ENCODE results near the gene EXOC8.

GRCh38 chr1:231334079-231334666, 3.5 kb downstream of the EXOC8 start:
- TF ChIP-seq RUNX1 (IDR thresholded peaks at IDR 0.05; ENCODE audit: low read depth) (no peak), CTCF (IDR thresholded peaks at IDR 0.05 in 2 of 3, conservative IDR thresholded peaks at IDR 0.05 in 1 of 3; ENCODE audit: insufficient read depth in 2 of 3, low read depth in 1 of 3, low read length in 3 of 3) (no peak), MYC (IDR thresholded peaks at IDR 0.05; ENCODE audit: low read depth, low read length) (no peak), MYC (CRISPR knock-in tag; IDR thresholded peaks at IDR 0.05; ENCODE audit: borderline replicate concordance, low read depth) (no peak), ARID4B (CRISPR knock-in tag; IDR thresholded peaks at IDR 0.05) (no peak)
- TF ChIP-seq, protein P1, sequence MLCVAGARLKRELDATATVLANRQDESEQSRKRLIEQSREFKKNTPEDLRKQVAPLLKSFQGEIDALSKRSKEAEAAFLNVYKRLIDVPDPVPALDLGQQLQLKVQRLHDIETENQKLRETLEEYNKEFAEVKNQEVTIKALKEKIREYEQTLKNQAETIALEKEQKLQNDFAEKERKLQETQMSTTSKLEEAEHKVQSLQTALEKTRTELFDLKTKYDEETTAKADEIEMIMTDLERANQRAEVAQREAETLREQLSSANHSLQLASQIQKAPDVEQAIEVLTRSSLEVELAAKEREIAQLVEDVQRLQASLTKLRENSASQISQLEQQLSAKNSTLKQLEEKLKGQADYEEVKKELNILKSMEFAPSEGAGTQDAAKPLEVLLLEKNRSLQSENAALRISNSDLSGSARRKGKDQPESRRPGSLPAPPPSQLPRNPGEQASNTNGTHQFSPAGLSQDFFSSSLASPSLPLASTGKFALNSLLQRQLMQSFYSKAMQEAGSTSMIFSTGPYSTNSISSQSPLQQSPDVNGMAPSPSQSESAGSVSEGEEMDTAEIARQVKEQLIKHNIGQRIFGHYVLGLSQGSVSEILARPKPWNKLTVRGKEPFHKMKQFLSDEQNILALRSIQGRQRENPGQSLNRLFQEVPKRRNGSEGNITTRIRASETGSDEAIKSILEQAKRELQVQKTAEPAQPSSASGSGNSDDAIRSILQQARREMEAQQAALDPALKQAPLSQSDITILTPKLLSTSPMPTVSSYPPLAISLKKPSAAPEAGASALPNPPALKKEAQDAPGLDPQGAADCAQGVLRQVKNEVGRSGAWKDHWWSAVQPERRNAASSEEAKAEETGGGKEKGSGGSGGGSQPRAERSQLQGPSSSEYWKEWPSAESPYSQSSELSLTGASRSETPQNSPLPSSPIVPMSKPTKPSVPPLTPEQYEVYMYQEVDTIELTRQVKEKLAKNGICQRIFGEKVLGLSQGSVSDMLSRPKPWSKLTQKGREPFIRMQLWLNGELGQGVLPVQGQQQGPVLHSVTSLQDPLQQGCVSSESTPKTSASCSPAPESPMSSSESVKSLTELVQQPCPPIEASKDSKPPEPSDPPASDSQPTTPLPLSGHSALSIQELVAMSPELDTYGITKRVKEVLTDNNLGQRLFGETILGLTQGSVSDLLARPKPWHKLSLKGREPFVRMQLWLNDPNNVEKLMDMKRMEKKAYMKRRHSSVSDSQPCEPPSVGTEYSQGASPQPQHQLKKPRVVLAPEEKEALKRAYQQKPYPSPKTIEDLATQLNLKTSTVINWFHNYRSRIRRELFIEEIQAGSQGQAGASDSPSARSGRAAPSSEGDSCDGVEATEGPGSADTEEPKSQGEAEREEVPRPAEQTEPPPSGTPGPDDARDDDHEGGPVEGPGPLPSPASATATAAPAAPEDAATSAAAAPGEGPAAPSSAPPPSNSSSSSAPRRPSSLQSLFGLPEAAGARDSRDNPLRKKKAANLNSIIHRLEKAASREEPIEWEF (CRISPR knock-in tag; IDR thresholded peaks at IDR 0.05): no peak
